HG02678 (cell line): Measurements from ENCODE around the gene CCDC34.

Experiments used
- ATAC-seq: cut with Tn5 transposase; IDR thresholded peaks from one replicate; pipeline ENCODE4 v1.9.1; 2021; ENCODE audit warnings: mild to moderate bottlenecking, moderate library complexity; ENCODE audit not compliant: unreplicated experiment

CCDC34 gene

GRCh38 chr11:27293515-27294417 lies 69.2 kb downstream of the CCDC34 start:
- no peak for ATAC-seq

GRCh38 chr11:27292637-27293010 lies 70.4 kb downstream of the CCDC34 start:
- no peak for ATAC-seq

- no peak for ATAC-seq
These were observed 70.9 kb downstream of the CCDC34 start for GRCh38 chr11:27291954-27292636.

GRCh38 chr11:27291302-27291889 lies 71.6 kb downstream of the CCDC34 start:
- ATAC-seq, result no peak

GRCh38 chr11:27290261-27291050 lies 72.6 kb downstream of the CCDC34 start:
- ATAC-seq, result no peak
